ENCODE results near the gene CDYL2. TPM values are rescaled to one million over a fixed set of nuclear protein-coding genes. Genes with fewer than 3 reads are reported as not detected.

The CDYL2 gene
- polyA plus RNA-seq, 1 donor, result 2.6 TPM

DNA sequence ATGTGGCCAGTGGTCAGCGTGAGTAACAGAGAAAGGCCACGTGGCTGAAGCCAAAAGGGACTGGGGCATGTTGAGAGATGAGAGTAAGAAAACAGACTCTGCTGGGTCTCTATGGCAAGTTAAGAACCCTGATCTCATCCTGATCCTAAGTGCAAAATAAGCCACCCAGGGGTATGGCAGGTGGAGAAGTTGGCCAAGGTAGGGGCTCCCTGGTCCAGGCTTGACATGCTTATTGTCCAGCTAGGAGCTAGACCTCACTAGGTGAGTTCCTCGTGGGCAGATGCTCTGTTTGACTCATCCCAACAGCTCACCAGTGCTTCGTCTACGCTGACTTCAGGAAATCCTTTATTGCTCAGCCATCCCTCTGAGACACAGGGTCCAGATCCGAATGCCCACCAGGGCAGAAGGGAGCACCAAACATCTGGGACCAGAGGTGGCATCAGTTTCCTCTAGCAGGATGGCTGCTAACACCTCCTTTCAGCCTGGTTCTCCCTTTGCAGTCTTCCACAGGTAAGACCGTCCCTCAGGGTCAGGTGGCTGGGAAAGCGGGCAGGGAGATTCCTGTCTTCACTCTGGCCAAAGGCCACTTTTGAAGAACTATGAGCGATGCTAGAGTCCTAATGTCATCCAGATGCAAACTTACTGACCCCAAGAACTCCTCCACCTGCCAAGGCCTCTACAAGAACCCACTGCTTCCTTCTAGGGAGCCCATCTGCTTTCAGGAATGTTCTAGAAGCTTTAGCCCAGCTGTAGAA, 99.5 kb downstream of the CDYL2 start:
- no peak for DNase-seq

DNA sequence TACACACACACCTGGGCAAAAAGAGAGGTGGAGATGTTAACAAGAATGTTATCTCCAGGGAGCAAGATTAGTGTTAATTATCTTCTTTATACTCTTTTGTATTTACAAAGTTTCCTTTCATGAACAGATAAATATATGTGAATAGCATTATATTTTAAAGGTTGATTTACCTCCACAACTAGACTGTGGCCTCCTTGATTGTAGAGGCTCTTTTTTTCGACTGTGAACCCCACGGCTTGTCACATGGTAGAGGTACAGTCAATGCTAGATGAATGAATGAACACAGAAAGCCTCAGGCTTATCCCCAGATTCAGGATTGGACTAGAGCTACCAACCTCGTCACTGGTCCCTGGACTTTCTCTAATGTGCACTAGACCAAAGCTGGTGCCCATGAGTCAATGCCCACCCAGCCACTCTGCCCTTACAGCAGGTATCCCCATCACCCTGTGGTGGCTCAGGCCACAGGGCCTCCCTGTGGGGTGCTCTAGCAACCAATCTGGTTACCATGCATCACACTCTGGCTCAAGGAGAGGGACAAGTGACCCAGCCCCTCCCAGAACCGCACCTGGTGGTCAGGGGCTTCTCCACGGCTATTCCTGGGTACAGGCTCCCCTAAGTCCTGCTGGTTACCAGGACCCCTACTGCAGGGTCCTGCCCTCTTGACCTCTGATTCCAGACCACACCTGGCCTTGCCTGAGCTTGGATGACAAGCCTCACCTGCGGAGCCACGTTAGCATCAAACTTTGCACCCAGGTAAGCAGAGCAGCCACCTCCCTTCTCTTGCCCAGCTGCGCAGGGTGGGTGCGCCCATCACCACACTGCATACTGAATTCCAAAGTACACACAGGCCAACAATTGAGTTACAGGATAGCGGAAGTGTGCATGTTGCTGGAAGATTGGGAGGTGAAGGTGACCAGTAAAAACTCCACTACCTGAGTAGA, 101.0 kb downstream of the CDYL2 start:
- DNase-seq, result no peak

DNA sequence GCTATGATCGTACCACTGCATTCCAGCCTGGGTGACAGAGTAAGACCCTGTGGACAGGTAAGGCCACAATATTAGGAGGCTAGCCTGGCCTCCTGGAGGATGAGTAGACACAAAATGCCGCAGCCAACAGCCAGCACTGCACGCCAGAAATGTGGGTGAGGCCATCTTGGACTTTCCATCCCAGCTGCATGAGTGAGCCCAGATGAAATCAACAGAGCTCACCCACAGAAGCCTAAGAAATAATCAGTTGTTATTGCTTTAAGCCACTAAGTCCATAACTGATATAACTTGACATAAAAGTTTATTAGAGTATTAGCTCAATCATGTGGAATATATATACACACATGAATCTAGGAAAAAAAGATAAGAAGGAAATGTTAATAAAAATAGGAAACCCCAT, 101.7 kb downstream of the CDYL2 start:
- DNase-seq, result no peak

DNA sequence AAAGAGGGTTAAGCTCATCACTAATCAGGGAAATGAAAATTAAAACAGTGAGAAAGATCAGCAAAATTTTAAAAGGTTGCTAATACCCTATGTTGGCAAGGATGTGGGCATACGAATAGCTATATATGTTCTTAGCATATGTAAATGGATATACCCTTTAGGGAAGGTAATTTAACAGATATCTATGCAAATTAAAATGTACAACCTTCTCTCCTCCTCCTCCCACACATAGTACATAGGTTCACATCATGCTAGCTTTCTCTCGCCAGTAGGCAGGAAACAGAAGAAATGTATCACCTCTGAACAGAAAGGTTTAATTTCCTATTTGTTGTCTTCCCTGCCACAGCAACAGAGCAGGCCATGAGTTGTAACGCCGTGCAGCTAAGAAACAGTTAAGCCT, 103.8 kb downstream of the CDYL2 start:
- no peak for DNase-seq

DNA sequence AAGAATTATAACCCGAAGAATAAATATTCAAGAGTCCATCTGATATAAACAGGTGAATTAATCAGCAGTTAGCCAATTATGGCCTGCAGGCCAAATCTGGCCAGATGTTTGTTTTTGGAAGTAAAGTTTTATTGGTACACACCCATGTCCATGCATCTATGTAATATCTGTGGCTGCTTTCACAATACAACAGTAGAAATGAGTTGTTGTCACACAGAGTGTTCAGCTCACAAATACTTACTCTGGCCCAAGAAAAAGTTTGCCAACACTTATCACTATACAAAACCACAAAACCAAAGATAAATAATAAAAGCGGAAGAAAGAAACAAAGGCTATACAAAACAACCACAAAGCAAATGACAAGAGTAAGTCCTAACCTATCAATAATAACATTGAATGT, 109.4 kb downstream of the CDYL2 start:
- no peak for DNase-seq

DNA sequence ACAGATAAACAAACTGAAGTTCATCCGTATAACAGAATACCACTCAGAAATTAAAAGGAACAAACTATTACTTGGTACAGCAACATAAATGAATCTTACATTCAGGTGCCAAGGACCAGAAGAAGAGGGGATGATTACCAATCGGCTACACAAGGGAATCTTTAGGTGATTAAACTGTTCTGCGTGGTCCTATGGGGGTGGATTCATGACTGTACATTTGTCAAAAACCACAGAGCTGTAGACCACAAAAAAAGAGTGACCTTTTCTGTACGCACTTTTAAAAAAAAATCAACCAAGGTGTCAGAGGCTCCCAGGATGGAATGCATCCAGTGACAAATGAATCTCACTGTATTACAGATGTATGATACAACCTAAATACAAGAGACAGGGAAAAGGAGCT, 110.8 kb downstream of the CDYL2 start:
- no peak for DNase-seq

DNA sequence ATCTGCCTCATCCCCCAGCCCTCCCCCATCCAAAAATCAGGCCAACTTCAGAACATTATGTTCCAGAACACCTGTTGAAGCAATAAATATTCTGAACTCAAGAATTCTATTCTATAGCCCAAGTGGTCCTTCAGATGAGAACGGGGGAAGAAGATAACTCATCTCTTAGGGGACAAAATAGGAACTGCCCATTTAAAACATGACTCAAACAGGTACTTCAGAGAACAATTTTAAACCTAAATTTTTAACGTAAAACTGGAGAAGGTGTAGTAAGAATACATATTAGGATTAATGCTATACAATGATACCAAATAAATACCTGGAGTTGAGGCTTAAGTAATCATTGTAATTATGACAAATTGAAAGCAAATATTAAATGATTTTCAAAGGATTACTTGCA, 112.1 kb downstream of the CDYL2 start:
- DNase-seq, result no peak

DNA sequence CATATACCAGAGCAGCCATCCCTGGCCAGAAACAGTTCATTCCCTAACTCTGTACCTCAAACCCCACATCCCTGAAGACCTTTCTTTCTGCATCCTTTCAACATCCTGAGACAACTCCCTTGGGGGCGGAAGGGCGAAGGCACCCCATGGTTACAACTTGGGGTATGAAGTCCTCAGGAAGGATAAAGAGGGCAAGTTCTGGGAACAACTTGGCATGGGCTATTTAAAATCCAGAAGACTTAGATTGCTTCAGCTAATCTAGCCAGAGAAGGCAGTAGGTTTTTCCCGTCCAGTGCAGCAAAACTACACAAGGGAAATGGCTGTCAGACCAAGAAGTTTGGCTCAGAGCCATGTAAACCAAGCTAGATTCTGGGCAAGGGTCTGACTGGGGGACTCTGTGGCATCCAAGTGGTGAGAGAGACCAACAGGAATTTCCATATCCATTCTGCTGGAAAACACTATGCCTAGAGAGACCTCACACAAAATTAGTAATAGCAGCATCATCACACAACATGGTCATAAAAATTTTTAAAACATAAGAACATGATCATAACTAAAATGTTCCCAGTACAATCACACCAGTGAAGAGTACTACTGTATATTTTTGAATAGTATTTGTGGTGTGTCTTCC, 113.2 kb downstream of the CDYL2 start:
- no peak for DNase-seq

GRCh38 chr16:80689487-80689886, 114.9 kb downstream of the CDYL2 start:
- DNase-seq, result no peak

DNA sequence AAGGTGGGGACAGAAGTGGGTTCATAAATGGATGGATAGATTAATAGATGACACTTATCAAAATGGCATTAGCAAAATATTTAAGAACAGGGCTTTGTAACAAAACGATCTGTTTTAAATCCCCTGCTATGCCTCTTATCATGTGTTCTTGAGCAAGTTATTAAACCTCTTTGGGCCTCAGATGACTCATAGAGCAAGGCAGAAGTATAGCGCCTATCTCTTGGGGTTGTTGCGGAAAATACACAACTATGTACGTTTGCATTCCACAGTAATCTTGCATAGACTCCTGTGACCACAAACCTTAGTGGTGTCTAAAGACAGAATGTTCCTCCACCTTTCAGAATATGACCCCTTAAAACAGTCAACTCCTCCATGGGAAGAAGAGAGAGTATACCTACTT, 116.8 kb downstream of the CDYL2 start:
- no peak for DNase-seq

DNA sequence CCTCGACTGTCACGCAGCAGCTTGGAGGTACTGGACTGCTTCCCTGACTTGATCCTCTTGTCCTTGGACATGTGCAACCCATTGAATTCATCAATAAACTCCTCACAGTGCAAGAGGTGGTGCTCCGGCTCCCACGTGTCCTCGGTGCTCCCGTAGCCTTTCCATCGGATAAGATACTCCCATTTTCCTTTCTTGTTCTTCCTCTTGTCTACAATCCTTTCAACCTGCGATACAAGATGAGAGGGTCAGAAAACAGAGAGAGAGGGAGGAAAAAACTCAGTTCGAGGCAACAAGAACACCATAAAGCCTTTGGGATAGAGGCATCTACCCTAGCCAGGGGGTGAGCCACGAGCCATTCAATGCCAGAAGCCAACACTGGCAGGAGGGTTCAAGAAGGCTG, 119.5 kb downstream of the CDYL2 start:
- no peak for DNase-seq

DNA sequence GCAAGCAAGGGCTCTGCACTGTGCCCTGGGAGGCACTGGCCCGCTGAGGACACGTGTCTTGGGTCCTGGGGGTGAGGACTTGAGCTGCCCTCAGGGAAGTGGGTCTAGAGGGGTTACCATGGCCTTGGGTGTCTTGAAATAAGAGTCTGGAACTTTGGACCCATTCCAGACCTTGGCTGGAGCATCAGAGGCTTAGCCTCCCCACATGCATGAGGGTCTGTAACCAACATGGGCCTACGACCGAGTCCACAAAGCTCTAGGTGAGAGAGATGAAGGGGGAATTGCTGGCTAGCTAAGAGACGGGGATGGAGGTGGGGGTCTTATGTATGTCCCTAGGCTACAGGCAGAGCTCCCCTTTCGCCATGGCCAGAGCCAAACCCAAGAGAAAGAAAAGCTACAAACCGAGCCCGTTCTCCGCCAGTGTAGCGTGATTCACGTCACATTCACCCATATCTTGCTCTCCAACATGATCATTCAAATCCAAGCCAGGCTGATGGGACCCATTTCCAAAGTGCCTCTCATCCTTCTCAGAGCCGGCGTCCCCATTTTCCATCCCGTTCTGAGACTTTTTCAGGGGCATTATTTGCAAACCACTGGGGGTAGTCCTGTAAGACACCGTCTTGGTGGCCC, 120.1 kb downstream of the CDYL2 start:
- DNase-seq, result no peak

GRCh38 chr16:80683646-80684045, 120.8 kb downstream of the CDYL2 start:
- DNase-seq, result no peak

DNA sequence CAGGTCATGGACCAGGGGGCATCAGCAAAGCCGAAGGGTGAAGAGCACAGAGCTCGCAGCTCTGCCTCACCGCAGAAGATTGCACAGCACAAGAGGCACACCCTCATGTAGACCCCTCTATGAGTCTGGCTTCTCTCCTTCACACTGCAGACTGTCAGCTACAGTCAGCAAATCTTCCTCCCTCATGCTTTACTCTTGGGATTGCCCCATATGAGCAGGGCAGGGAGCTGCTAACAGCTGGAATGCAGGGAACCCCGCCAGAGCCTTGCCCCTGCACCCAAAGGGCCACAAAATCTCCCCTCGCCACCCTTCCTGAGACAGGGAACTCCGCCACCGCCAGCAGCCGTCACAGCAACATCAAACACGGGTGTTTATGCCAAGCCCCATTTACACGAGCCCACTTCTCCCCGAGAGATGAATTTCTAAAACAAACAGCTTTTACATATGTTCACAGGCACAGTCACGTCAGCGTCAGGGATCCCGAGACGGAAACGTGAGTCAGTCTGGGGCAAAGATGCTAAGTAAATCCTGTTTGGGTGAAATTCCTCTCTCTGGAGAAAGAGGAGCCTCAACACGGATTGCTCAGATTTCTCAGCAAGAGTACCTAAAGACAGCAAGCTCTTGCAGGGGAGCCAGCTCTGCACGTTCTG, 121.9 kb downstream of the CDYL2 start:
- DNase-seq, result no peak

GRCh38 chr16:80681436-80681835, 123.0 kb downstream of the CDYL2 start:
- DNase-seq, result no peak

- DNase-seq, result no peak
Measured at GRCh38 chr16:80680839-80681238, 123.6 kb downstream of the CDYL2 start.

DNA sequence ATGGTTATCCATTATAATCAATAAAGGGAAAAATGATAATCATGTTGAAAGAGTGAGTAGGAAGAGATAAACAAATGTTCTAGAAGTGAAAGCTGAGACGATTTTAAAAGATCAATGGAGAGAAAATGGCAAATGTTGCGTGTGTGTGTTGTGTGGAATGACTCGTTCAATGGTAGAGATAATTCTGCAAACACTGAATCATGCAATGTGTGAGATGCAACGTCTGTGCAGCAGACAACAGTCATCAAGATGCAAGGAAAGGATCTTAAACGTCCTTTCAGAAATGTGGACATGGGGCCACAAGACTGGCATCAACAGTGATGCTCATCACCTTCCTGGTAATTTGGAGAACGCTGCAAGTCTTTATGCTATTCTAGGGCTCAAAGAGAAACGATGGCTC, 124.4 kb downstream of the CDYL2 start:
- no peak for DNase-seq

DNA sequence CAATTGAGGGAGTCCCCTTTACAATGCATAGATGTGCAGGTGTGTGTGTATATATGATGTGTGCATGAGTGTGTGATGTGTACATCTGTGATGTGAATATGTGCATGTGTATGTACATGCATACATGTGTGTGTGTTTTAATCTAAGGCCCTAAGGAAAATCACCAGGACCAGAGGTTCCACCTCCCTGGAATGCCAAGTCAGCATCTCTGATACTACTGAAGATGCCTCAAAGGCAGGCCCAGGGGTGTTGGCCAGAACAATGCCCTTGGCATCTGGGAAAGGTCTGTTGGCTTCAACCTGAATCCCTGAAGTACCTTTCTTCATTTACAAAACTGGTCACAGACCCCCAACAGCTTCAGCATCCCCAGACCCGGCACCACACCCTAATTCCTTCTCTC, 129.5 kb downstream of the CDYL2 start:
- no peak for DNase-seq

DNA sequence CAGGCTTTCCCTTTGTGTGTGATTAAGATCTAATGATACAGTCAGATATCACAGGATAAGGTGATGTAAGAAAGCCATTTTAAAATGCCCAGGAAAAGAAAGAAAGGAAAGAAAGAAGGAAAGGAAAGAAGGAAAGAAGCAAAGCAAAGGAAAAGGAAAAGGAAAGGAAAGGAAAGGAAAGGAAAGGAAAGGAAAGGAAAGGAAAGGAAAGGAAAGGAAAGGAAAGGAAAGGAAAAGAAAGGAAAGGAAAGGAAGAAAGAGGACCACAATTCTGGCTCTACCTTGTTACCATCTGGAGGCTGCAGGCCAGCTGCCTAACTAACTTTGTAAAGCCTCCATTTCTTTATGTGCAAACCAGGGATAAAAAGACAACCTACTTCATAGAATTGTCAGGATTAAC, 132.0 kb downstream of the CDYL2 start:
- DNase-seq, result no peak

DNA sequence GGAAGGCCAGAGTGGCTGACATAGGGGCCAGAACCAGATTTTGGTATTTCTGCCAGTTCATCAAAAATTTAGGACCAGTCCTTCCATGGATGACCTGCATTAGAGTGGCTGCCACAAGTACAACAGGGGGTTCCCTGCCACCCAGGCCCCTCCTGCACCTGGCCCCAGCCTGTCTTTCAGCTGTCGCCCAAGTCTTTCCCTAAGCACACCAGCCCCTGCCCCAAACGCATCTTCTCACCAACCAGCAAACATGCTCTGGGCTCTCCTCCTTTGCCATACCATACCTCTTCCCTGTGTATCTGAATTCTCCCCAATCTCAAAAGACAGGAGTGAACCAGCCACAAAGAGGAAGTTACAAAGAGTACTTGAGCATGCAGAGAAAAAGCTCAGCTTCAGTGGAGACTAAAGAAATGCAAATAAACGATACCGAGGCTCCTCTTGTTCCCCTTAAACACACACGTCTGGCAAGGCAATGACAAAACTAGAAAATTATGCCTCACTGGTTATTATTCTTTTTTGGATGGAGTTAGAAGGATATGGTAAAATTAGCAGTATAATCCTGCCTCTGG, 133.0 kb downstream of the CDYL2 start:
- DNase-seq, result no peak

- no peak for DNase-seq
Measured at GRCh38 chr16:80670170-80670865, 134.1 kb downstream of the CDYL2 start.
